ENCODE data around the gene TSPEAR. TPM values are rescaled to one million over a fixed set of nuclear protein-coding genes. Genes with fewer than 3 reads are reported as not detected.

TSPEAR gene
- total RNA-seq, 2 experiments from 2014 or later, result not detected

DNA sequence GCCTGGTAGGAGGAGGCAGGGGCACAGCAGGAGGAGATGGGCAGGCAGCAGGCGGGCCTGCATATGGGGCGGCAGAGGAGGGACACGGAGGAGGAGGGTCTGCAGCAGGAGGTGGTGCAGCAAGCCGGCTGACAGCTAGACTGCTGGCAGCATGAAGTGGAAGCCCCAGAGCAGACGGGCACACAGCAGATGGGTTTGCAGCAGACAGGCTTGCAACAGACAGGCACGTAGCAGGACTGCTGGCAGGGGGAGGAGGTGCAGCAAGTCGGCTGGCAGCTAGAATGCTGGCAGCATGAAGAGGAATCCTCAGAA lies 131.6 kb downstream of the TSPEAR start:
- no peak overlapping the region for H3K4me2 ChIP-seq (ENCODE audit: low read length)

GRCh38 chr21:44579056-44579832 lies 132.1 kb downstream of the TSPEAR start:
- no peak for DNase-seq (ENCODE audit: low spot score)
- Histone ChIP-seq H3K79me2 (ENCODE audit: insufficient read depth, low read depth, low read length) (no peaks in the 10 kb centered on the region), H3K27ac (ENCODE audit: low read depth, low read length, poor library complexity, severe bottlenecking) (no peak overlapping the region), H3K4me2 (ENCODE audit: low read length) (no peak overlapping the region), H4K20me1 (ENCODE audit: insufficient read depth, low read length) (no peaks in the 10 kb centered on the region), H3K4me1 (ENCODE audit: insufficient read depth, low read length, poor library complexity, severe bottlenecking) (no peaks in the 10 kb centered on the region), H3K9me3 (ENCODE audit: low read length) (peaks cover 10% of the 10 kb centered on the region; the same call in 1 of the 2 replicates), H2AFZ (ENCODE audit: low read length) (no peak overlapping the region), H3K36me3 (ENCODE audit: insufficient read depth, low read length) (no peaks in the 10 kb centered on the region), H3K4me3 (ENCODE audit: low read depth, low read length, poor library complexity, severe bottlenecking) (no peak overlapping the region), H3K9me2 (ENCODE audit: insufficient read depth, low read length) (no peaks in the 10 kb centered on the region)
- ChIA-PET POLR2A (no interaction called here), CTCF (ENCODE audit: unreplicated experiment) (no interaction called here)
- no TSS peak for BruUV-seq (replicated peaks)
- no peak for TF ChIP-seq EZH2phosphoT487 (IDR thresholded peaks at IDR 0.05; ENCODE audit: borderline replicate concordance, low read depth, low read length)
- TF ChIP-seq, protein P1, sequence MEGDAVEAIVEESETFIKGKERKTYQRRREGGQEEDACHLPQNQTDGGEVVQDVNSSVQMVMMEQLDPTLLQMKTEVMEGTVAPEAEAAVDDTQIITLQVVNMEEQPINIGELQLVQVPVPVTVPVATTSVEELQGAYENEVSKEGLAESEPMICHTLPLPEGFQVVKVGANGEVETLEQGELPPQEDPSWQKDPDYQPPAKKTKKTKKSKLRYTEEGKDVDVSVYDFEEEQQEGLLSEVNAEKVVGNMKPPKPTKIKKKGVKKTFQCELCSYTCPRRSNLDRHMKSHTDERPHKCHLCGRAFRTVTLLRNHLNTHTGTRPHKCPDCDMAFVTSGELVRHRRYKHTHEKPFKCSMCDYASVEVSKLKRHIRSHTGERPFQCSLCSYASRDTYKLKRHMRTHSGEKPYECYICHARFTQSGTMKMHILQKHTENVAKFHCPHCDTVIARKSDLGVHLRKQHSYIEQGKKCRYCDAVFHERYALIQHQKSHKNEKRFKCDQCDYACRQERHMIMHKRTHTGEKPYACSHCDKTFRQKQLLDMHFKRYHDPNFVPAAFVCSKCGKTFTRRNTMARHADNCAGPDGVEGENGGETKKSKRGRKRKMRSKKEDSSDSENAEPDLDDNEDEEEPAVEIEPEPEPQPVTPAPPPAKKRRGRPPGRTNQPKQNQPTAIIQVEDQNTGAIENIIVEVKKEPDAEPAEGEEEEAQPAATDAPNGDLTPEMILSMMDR (conservative IDR thresholded peaks at IDR 0.05; ENCODE audit: low read length), result no peak
- intact Hi-C loops (cut with micrococcal nuclease; ENCODE audit: unreplicated experiment), result no loop called here

More for the DNA sequence above, 131.6 kb downstream of the TSPEAR start:
- BruUV-seq (replicated peaks), result no TSS peak
- H2AFZ ChIP-seq (ENCODE audit: low read length), result no peak overlapping the region
- POLR2A ChIA-PET, result no interaction called here
- CTCF ChIA-PET (ENCODE audit: unreplicated experiment), result no interaction called here
- H3K79me2 ChIP-seq (ENCODE audit: insufficient read depth, low read depth, low read length), result no peaks in the 10 kb centered on the region
- H3K36me3 ChIP-seq (ENCODE audit: insufficient read depth, low read length), result no peaks in the 10 kb centered on the region
- intact Hi-C loops (cut with micrococcal nuclease; ENCODE audit: unreplicated experiment), result no loop called here
- no peak for DNase-seq (ENCODE audit: low spot score)
- no peak overlapping the region for H3K4me3 ChIP-seq (ENCODE audit: low read depth, low read length, poor library complexity, severe bottlenecking)
- no peaks in the 10 kb centered on the region for H4K20me1 ChIP-seq (ENCODE audit: insufficient read depth, low read length)
- no peak overlapping the region for H3K27ac ChIP-seq (ENCODE audit: low read depth, low read length, poor library complexity, severe bottlenecking)
- H3K9me3 ChIP-seq (ENCODE audit: low read length), result peaks cover 10% of the 10 kb centered on the region; the same call in 1 of the 2 replicates
- TF ChIP-seq, protein P1 (conservative IDR thresholded peaks at IDR 0.05; ENCODE audit: low read length), result no peak
- TF ChIP-seq EZH2phosphoT487 (IDR thresholded peaks at IDR 0.05; ENCODE audit: borderline replicate concordance, low read depth, low read length), result no peak
- H3K9me2 ChIP-seq (ENCODE audit: insufficient read depth, low read length), result no peaks in the 10 kb centered on the region
- no peaks in the 10 kb centered on the region for H3K4me1 ChIP-seq (ENCODE audit: insufficient read depth, low read length, poor library complexity, severe bottlenecking)

- intact Hi-C loops (cut with micrococcal nuclease; ENCODE audit: unreplicated experiment), result no loop called here
Observed at GRCh38 chr21:44578371-44579055, 132.9 kb downstream of the TSPEAR start.

More at GRCh38 chr21:44578371-44579055, 132.9 kb downstream of the TSPEAR start:
- H3K9me3 ChIP-seq (ENCODE audit: low read length), result peaks cover 10% of the 10 kb centered on the region; the same call in 1 of the 2 replicates
- BruUV-seq (replicated peaks), result no TSS peak
- DNase-seq (ENCODE audit: low spot score), result no peak
- H3K9me2 ChIP-seq (ENCODE audit: insufficient read depth, low read length), result no peaks in the 10 kb centered on the region
- no peak overlapping the region for H3K27ac ChIP-seq (ENCODE audit: low read depth, low read length, poor library complexity, severe bottlenecking)
- POLR2A ChIA-PET, result no interaction called here
- no peak for TF ChIP-seq EZH2phosphoT487 (IDR thresholded peaks at IDR 0.05; ENCODE audit: borderline replicate concordance, low read depth, low read length)
- TF ChIP-seq, protein P1 (conservative IDR thresholded peaks at IDR 0.05; ENCODE audit: low read length), result no peak
- H4K20me1 ChIP-seq (ENCODE audit: insufficient read depth, low read length), result no peaks in the 10 kb centered on the region
- H2AFZ ChIP-seq (ENCODE audit: low read length), result no peak overlapping the region
- no peaks in the 10 kb centered on the region for H3K36me3 ChIP-seq (ENCODE audit: insufficient read depth, low read length)
- H3K4me2 ChIP-seq (ENCODE audit: low read length), result no peak overlapping the region
- no peaks in the 10 kb centered on the region for H3K79me2 ChIP-seq (ENCODE audit: insufficient read depth, low read depth, low read length)
- no peak overlapping the region for H3K4me3 ChIP-seq (ENCODE audit: low read depth, low read length, poor library complexity, severe bottlenecking)
- CTCF ChIA-PET (ENCODE audit: unreplicated experiment), result no interaction called here
- H3K4me1 ChIP-seq (ENCODE audit: insufficient read depth, low read length, poor library complexity, severe bottlenecking), result no peaks in the 10 kb centered on the region

Measured in OCI-LY7 (cell line).